Measurements from ENCODE around the gene HDDC2.

HDDC2 gene

GRCh38 chr6:125301435-125302391, at the start of gene HDDC2:
TSS of gene HDDC2 (minus strand) at chr6:125301967. CDS start at chr6:125301932, 35 bp downstream.
- peak; percentile 71 for DNase-seq

GRCh38 chr6:125346926-125347563, 45.3 kb upstream of the HDDC2 start:
- DNase-seq, result no peak

GRCh38 chr6:125346201-125346925, 44.6 kb upstream of the HDDC2 start:
- no peak for DNase-seq

- no peak for DNase-seq
Observed at GRCh38 chr6:125341460-125341859, 39.7 kb upstream of the HDDC2 start.

GRCh38 chr6:125340991-125341390, 39.2 kb upstream of the HDDC2 start:
- no peak for DNase-seq

GRCh38 chr6:125340175-125340835, 38.5 kb upstream of the HDDC2 start:
- DNase-seq, result no peak

- DNase-seq, result no peak
Observed at GRCh38 chr6:125339653-125340052, 37.9 kb upstream of the HDDC2 start.

GRCh38 chr6:125338381-125338780, 36.6 kb upstream of the HDDC2 start:
- DNase-seq, result no peak

GRCh38 chr6:125337706-125338105, 35.9 kb upstream of the HDDC2 start:
- DNase-seq, result no peak

- no peak for DNase-seq
Observed at GRCh38 chr6:125332664-125333063, 30.9 kb upstream of the HDDC2 start.

- DNase-seq, result no peak
Observed at GRCh38 chr6:125325586-125325985, 23.8 kb upstream of the HDDC2 start.

- no peak for DNase-seq
Observed at GRCh38 chr6:125323376-125323775, 21.6 kb upstream of the HDDC2 start.

GRCh38 chr6:125316621-125317020, 14.9 kb upstream of the HDDC2 start:
- DNase-seq, result no peak

- no peak for DNase-seq
Observed at GRCh38 chr6:125315548-125315947, 13.8 kb upstream of the HDDC2 start.

GRCh38 chr6:125314009-125314581, 12.3 kb upstream of the HDDC2 start:
- peak; percentile 70 for DNase-seq

GRCh38 chr6:125312950-125313349, 11.2 kb upstream of the HDDC2 start:
- DNase-seq, result no peak

GRCh38 chr6:125312478-125312877, 10.7 kb upstream of the HDDC2 start:
- no peak for DNase-seq

- DNase-seq, result peak; percentile 58
Observed at GRCh38 chr6:125310994-125311649, 9.4 kb upstream of the HDDC2 start.

GRCh38 chr6:125307964-125308615, 6.3 kb upstream of the HDDC2 start:
- no peak for DNase-seq

- peak; percentile 13 for DNase-seq
Observed at GRCh38 chr6:125307150-125307838, 5.5 kb upstream of the HDDC2 start.

GRCh38 chr6:125306756-125307149, 5.0 kb upstream of the HDDC2 start:
- no peak for DNase-seq
